ENCODE measurements around the gene MNX1.

MNX1 gene

DNA sequence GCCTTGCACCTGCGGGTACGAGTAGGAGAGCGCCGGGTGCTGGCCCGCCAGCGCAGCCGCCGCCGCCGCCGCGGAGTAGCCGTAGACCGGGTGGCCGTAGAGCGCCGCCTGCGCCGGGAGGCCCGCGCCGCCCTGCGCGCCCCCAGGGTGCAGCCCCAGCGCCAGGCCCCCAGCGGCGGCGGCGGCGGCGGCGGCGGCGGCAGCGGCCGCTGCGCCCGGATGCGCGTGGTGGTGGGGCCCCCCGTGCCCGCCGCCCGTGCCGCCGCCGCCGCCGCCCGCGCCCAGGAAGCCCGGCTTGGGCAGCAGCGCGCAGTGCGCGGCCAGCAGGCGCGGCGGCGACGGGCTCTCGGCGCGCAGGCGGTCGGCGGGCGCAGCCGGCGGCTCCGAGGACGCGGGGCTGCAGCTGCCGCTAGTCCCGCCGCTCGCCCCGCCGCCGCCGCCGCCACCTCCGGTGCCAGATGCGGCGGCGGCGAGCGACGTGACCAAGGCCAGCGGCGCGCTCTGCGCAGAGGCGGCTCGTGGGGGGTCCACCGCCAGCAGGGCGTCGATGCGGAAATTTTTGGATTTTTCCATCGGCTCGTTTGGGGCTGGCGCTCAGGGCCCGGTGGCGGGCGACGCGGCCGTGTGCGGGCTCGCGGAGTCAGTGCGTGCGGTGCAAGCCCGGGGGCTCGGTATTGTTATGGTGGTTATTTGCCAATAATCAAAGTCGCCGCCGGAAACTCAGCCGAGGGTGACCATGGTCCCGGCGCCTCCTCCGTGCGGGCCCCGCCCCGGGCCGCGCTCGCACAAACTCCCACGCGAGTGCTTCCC, 480 bp downstream of the MNX1 start:
- H3K4me1 ChIP-seq (ENCODE audit: control insufficient read depth, insufficient read depth, low read length): peaks cover 15% of the 10 kb centered on the region
- no peaks in the 10 kb centered on the region for H3K36me3 ChIP-seq (ENCODE audit: control insufficient read depth, insufficient read depth, low read length)
- no peak overlapping the region for H3K9ac ChIP-seq (ENCODE audit: low read length)
- H3K27me3 ChIP-seq (ENCODE audit: control insufficient read depth, insufficient read depth, low read length): peaks cover 70% of the 10 kb centered on the region
- H3K4me3 ChIP-seq (ENCODE audit: low read length): no peak overlapping the region
- H3K9me3 ChIP-seq (ENCODE audit: control insufficient read depth, low read length): no peaks in the 10 kb centered on the region

DNA sequence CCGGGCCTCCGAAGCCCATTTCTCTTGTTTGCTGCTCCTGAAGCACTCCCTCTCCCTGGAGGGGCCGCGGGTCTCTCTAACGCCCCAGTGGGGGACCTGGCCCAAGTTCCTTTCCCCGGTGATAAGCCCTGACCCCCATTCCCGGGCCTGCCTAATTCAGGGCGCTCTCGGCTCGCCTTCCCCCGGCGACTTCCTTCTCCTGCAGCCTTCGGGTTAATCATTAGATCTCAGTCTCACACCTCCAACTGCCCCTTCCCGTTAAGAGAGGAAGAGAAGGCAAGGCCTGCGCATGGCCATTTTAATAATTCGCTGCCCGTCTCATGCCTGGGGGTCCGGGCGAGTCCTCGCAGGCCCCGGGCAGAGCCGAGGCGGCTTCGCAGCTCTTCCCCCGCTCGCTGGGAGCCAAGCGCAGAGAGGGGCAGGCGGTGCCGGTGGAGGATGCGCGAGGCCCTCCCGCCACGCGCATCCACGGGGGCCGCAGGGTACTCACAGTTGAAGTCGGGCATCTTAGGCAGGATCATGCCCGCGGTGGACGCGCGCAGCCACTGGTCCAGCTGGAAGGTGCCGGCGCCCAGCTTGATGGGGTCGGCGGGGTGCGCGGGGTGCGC, 1.2 kb downstream of the MNX1 start:
- Histone ChIP-seq H3K9me3 (ENCODE audit: control insufficient read depth, low read length) (no peaks in the 10 kb centered on the region), H3K4me1 (ENCODE audit: control insufficient read depth, insufficient read depth, low read length) (peaks cover 15% of the 10 kb centered on the region), H3K4me3 (ENCODE audit: low read length) (peak overlapping the region; percentile 14), H3K27me3 (ENCODE audit: control insufficient read depth, insufficient read depth, low read length) (peaks cover 67% of the 10 kb centered on the region), H3K36me3 (ENCODE audit: control insufficient read depth, insufficient read depth, low read length) (no peaks in the 10 kb centered on the region), H3K9ac (ENCODE audit: low read length) (peak overlapping the region; percentile 47)

DNA sequence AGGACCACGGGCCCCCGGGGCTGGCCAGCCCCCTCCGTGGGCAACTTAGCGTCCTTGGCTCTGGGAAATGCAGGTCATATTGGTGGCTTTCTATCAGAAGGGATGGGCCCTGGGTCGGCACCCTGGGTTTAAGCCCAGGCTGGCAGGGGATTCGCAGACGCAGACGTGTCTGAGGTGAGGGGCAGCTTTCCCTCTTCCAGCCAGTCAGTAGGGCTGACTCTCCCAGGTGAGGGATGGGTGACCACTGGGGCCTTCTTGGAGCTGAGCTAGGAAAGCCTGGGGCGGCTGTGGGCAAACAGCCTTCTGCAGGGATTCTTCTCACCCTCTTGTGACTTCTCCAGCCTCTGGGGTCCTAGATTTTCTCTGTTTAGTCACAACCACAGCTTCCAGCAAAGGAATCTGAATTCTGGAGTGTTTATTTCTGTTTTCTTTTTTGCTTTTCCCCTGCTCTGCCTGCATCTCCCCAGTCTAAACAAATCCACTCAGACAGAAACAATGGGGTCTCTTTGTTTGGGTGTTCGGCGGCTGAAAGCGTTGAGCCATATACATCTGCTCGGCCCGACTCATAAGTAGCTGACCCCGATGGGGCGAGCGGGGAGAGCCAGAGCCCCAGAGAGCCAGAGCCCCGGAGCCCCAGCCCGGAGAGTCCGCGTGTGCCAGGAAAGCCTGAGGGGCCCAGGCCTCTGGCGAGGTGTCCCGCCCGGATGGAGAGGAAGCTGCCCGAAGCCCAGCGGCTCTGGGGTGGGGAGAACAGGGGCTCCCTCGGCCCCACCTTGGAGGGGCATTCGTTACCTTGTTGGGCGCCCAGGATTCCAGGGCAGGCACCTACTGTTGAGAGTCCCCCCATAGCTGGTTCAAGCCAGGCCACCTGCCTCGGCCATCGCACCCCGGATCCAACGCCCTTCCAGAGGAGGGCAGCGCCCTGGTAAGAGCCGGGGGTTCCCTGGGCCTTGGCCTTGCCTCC, 2.0 kb downstream of the MNX1 start:
- no peaks in the 10 kb centered on the region for H3K9me3 ChIP-seq (ENCODE audit: control insufficient read depth, low read length)
- H3K4me1 ChIP-seq (ENCODE audit: control insufficient read depth, insufficient read depth, low read length): peaks cover 15% of the 10 kb centered on the region
- peaks cover 61% of the 10 kb centered on the region for H3K27me3 ChIP-seq (ENCODE audit: control insufficient read depth, insufficient read depth, low read length)
- H3K36me3 ChIP-seq (ENCODE audit: control insufficient read depth, insufficient read depth, low read length): no peaks in the 10 kb centered on the region
- H3K9ac ChIP-seq (ENCODE audit: low read length): peak overlapping the region; percentile 47
- H3K4me3 ChIP-seq (ENCODE audit: low read length): peak overlapping the region; percentile 14

DNA sequence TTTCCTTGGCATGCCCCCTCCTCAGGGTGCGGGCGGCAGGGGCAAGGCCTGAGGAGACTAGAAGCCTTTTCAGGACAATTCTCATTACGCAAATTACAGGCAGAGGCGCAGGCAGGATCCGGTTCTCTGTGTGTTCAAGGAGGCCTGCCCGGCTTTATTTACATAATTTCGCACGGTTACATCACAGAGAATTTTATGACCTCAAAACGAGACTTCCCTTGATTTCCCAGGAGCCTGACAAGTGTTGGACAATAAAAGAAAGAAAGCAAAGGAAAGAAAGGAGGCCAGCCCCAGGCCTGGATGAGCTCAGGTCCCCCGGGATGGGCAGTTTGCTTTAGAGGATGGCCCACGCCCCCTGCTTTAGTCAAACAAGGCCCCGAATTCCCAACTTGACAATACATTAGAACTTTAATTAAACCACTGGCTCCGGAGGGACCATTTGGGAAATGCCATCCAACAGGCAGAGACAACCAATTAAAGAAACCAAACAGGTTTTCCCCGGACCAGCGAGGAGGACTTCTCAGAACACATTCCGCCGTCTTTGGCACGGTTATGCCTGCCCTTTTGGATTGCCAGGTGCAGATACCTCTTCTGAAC, 2.9 kb downstream of the MNX1 start:
- H3K4me1 ChIP-seq (ENCODE audit: control insufficient read depth, insufficient read depth, low read length): peaks cover 15% of the 10 kb centered on the region
- no peaks in the 10 kb centered on the region for H3K9me3 ChIP-seq (ENCODE audit: control insufficient read depth, low read length)
- H3K9ac ChIP-seq (ENCODE audit: low read length): no peak overlapping the region
- H3K4me3 ChIP-seq (ENCODE audit: low read length): no peak overlapping the region
- peaks cover 58% of the 10 kb centered on the region for H3K27me3 ChIP-seq (ENCODE audit: control insufficient read depth, insufficient read depth, low read length)
- no peaks in the 10 kb centered on the region for H3K36me3 ChIP-seq (ENCODE audit: control insufficient read depth, insufficient read depth, low read length)

DNA sequence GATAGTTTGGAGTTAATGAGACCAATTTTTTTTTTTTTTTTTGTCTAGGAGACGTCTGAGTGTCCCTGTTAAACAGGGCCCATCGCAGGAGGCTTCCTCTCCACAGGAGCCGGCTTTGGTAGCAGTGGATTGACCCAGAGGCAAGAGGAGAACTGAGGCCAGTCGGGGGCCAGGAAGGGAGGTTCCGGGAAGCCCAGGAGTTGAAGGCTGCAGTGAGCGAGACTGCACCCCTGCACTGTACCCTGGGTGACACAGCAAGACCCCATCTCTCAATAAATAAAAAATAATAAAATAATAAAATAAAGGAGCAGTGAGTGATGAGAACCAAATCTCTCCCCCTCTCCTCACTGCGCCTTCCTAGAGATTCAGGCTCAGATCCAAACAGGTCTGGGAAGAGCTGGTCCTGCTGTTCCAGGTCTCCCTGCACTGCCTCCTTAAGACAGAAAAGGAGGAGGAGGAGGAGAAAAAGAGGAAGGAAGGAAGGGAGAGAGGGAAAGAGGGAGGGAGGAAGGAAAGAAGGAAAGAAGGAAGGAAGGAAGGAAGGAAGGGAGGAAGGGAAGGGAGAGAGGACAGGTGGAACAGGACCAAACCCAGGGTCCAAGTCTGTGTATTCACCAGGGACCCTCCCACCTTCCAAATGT, 3.5 kb downstream of the MNX1 start:
- Histone ChIP-seq H3K9me3 (ENCODE audit: control insufficient read depth, low read length) (no peaks in the 10 kb centered on the region), H3K4me1 (ENCODE audit: control insufficient read depth, insufficient read depth, low read length) (peaks cover 15% of the 10 kb centered on the region), H3K9ac (ENCODE audit: low read length) (no peak overlapping the region), H3K27me3 (ENCODE audit: control insufficient read depth, insufficient read depth, low read length) (peaks cover 57% of the 10 kb centered on the region), H3K4me3 (ENCODE audit: low read length) (no peak overlapping the region), H3K36me3 (ENCODE audit: control insufficient read depth, insufficient read depth, low read length) (no peaks in the 10 kb centered on the region)

DNA sequence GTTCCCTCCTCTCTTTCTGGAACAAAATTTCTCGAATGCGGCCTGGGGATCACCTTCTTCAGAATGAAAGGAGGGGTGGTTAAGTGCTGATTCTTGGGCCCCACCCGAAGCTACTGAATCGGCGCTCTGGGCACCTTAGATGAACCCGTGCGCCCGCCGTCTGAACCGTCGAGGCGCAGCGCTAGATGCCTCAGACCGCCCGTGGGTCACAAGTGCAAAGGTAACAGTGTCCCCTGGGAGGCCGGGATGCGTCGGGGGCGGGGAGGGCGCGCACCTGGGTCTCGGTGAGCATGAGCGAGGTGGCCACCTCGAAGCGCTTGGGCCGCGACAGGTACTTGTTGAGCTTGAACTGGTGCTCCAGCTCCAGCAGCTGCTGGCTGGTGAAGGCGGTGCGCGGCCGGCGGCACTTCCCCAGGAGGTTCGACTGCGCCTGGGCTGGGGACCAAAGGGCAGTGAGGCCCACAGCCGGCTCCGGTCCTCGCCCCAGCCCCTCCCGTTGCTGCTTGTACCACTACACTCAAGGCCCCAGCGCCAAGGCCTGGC, 4.2 kb downstream of the MNX1 start:
- H3K27me3 ChIP-seq (ENCODE audit: control insufficient read depth, insufficient read depth, low read length): peaks cover 56% of the 10 kb centered on the region

DNA sequence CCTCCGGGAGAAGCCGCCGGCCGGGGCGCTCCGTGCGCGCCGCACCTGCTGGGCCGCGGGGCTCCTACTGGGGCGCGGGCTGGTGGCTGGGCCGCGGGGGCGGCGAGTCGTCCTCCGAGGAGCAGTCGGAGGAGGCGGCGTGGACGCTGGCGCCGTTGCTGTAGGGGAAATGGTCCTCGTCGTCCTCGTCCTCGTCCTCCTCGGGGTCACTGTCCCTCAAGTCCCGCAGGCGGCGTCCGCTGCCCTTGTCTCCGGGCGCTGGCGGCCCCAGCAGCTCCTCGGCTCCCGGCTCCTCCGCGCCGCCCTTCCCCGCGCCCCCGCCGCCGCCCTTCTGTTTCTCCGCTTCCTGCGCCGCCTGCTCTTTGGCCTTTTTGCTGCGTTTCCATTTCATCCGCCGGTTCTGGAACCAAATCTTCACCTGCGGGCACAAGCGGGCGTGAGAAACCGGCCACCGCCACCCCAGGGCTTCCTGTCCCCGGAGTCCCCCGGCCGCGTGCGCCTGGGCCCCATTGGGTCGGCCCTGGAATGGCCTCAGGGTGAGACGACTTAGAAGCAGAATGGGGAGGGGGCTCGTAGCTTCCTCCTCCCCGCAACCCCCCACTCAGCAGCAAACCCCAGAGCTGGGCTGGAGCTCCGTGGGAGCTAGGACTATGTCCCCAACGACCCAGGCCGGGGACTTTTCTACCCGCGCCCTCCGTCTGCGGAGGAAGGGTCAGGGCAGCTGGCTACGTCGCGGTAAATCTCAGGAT, 4.8 kb downstream of the MNX1 start:
- H3K9me3 ChIP-seq (ENCODE audit: control insufficient read depth, low read length): no peaks in the 10 kb centered on the region
- H3K36me3 ChIP-seq (ENCODE audit: control insufficient read depth, insufficient read depth, low read length): no peaks in the 10 kb centered on the region
- H3K4me1 ChIP-seq (ENCODE audit: control insufficient read depth, insufficient read depth, low read length): peaks cover 5% of the 10 kb centered on the region
- H3K27me3 ChIP-seq (ENCODE audit: control insufficient read depth, insufficient read depth, low read length): peaks cover 57% of the 10 kb centered on the region
- no peak overlapping the region for H3K4me3 ChIP-seq (ENCODE audit: low read length)
- H3K9ac ChIP-seq (ENCODE audit: low read length): no peak overlapping the region

More for the DNA sequence above, 4.2 kb downstream of the MNX1 start:
- Histone ChIP-seq H3K9me3 (ENCODE audit: control insufficient read depth, low read length) (no peaks in the 10 kb centered on the region), H3K9ac (ENCODE audit: low read length) (no peak overlapping the region), H3K4me1 (ENCODE audit: control insufficient read depth, insufficient read depth, low read length) (peaks cover 9% of the 10 kb centered on the region), H3K4me3 (ENCODE audit: low read length) (no peak overlapping the region), H3K36me3 (ENCODE audit: control insufficient read depth, insufficient read depth, low read length) (no peaks in the 10 kb centered on the region)

DNA sequence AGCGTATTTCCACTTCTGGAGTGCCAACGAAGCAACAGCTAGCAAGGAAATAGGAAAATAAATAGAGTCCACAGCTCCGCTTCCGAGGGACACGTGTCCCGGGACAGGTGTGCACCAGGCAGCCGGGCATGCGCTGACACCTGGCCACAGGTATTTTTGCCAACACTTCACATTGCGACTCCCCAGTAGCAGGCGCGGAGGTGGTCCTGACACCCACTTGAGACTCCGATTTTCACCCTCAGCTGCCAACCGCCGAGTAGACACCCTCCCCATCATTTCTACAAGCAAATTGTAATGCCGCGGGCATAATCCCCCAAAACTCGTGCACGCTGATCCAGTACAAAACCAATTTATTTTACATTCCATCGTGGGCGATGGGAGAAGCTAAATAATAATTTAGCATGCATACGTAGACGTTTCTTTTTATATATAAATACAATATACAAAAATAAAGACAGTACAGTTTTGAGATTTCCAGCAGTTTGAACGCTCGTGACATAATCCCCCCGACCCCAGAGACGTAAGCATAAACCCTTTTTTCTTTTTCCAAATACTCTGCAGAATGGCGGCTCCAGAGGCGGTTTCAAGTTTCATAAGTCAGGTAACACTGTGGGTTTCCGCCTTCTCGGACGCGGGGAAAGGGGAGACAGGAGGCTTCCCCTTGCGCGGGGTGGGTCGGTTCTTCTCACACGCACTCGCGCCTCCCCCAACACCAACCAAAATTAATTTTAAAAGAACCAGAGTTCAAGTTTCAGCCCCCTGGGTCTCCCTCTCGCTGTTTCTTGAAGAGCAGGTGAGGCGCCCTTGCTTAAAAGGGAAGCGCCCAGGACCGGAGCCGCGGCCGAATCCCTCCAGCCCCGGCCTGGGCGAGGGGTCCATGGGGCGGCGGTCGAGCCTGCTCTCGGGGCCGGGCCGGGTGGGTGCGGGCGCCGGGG, 5.7 kb downstream of the MNX1 start:
- H3K4me3 ChIP-seq (ENCODE audit: low read length): no peak overlapping the region
- peaks cover 5% of the 10 kb centered on the region for H3K4me1 ChIP-seq (ENCODE audit: control insufficient read depth, insufficient read depth, low read length)
- H3K36me3 ChIP-seq (ENCODE audit: control insufficient read depth, insufficient read depth, low read length): no peaks in the 10 kb centered on the region
- H3K9me3 ChIP-seq (ENCODE audit: control insufficient read depth, low read length): no peaks in the 10 kb centered on the region
- H3K27me3 ChIP-seq (ENCODE audit: control insufficient read depth, insufficient read depth, low read length): peaks cover 62% of the 10 kb centered on the region
- no peak overlapping the region for H3K9ac ChIP-seq (ENCODE audit: low read length)

DNA sequence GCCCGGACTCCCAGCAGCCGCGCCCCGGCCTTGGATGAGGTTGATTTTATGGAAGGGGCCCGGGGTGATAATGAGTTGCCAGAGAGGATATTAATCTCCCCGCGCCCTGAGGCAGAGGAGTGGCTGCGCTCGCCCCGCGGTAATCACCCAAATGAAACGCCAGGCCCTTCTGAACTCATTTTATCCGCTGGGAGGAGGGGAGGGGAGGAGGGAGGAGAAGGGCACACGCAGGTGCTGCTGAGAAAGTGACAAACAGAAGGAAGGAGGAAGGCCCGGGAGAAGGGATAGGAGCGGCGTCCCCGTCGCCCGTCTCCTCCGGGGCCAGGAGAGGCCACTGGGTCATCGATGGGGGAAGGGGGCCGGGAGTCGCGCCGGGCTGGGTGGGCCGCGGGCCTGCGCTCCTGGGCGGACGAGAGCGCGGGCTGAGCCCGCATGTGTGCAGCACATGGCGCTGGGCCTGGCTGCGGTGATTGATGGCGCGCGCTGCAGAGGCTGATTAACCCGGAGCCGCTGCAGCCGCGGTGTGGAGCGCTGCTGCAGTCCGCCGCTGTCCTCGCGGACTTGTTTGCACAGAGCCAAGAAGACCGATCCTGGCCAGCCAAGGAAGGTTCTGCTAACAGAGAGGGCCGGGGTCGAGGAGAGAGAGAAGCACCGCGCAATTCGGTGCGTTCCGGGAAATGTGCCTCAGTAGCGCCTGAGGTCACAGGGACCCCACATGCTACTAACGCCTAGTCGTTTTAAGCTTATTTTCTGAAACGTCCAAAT, 6.5 kb downstream of the MNX1 start:
- Histone ChIP-seq H3K4me3 (ENCODE audit: low read length) (no peak overlapping the region), H3K9me3 (ENCODE audit: control insufficient read depth, low read length) (no peaks in the 10 kb centered on the region), H3K9ac (ENCODE audit: low read length) (no peak overlapping the region), H3K4me1 (ENCODE audit: control insufficient read depth, insufficient read depth, low read length) (no peaks in the 10 kb centered on the region), H3K36me3 (ENCODE audit: control insufficient read depth, insufficient read depth, low read length) (no peaks in the 10 kb centered on the region), H3K27me3 (ENCODE audit: control insufficient read depth, insufficient read depth, low read length) (peaks cover 62% of the 10 kb centered on the region)

DNA sequence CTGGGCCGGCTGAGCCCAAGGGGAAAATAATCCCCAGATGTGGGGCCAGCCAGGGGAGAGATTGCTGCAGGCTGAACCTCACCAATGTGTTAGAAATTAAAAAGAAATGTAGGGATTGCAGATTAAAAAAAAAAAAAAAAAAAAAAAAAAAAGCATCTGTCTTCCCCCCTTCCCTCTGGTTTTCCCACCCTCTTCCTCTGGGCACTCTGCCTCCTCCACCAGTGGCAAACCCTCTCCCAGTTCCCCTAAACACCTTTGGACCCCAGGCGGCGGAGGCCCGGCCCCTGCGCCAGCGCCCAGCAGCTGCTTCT, 7.1 kb downstream of the MNX1 start:
- H3K36me3 ChIP-seq (ENCODE audit: control insufficient read depth, insufficient read depth, low read length): no peaks in the 10 kb centered on the region
- H3K9me3 ChIP-seq (ENCODE audit: control insufficient read depth, low read length): no peaks in the 10 kb centered on the region
- no peak overlapping the region for H3K4me3 ChIP-seq (ENCODE audit: low read length)
- H3K27me3 ChIP-seq (ENCODE audit: control insufficient read depth, insufficient read depth, low read length): peaks cover 59% of the 10 kb centered on the region
- no peaks in the 10 kb centered on the region for H3K4me1 ChIP-seq (ENCODE audit: control insufficient read depth, insufficient read depth, low read length)
- H3K9ac ChIP-seq (ENCODE audit: low read length): no peak overlapping the region

All from mucosa of stomach (tissue), 1 donor.